ENCODE data around the gene ESPNL.

GRCh38 chr2:238102865-238103264 is 2.7 kb downstream of the ESPNL start:
- no peak for TF ChIP-seq CTCF (IDR thresholded peaks at IDR 0.05)
- no peak for TF ChIP-seq POLR2A (IDR thresholded peaks at IDR 0.05)
- TF ChIP-seq EP300 (IDR thresholded peaks at IDR 0.05): no peak

All from tibial nerve (tissue), 4 donors.